Spleen (tissue), 11 donors: ENCODE measurements around the gene CYBRD1. TPM values are rescaled to one million over a fixed set of nuclear protein-coding genes. Genes with fewer than 3 reads are reported as not detected.

ENCODE experiments used
- DNase-seq: peaks from one replicate; pipeline ENCODE4 v3.0.0-alpha.2; 2020
- H3K27ac ChIP-seq, 8 donors: fragments of 200-600 bp; sonication (generic) in 7 of 8; 1 replicate in 4 of 8; 2 replicates in 4 of 8; pipeline versions ENCODE4 v1.5.0 to v1.8.0; 2016 to 2021; ENCODE audit warnings: inconsistent platforms in 4 of 8, mild to moderate bottlenecking in 4 of 8, moderate library complexity in 1 of 8
- H3K27me3 ChIP-seq, 7 donors: fragments of 200-600 bp; sonication (generic) in 6 of 7; replicated peaks in 1 of 7; 1 replicate in 4 of 7; 2 replicates in 3 of 7; pipeline versions ENCODE4 v1.5.0 to v1.8.0; 2016 to 2021; ENCODE audit warnings: inconsistent platforms in 3 of 7, mild to moderate bottlenecking in 1 of 7
- H3K36me3 ChIP-seq, 6 donors: fragments of 200-600 bp; sonication (generic) in 5 of 6; 1 replicate in 4 of 6; 2 replicates in 2 of 6; pipeline versions ENCODE4 v1.5.0 to v1.8.0; 2016 to 2021; ENCODE audit warnings: inconsistent platforms in 2 of 6
- H3K4me1 ChIP-seq, 6 donors: fragments of 200-600 bp; sonication (generic) in 5 of 6; 1 replicate in 3 of 6; 2 replicates in 3 of 6; pipeline versions ENCODE4 v1.5.0 to v1.8.0; 2016 to 2021; ENCODE audit warnings: inconsistent platforms in 3 of 6
- H3K4me3 ChIP-seq, 8 donors: fragments of 200-600 bp; sonication (generic) in 7 of 8; 1 replicate in 4 of 8; 2 replicates in 4 of 8; pipeline versions ENCODE4 v1.5.0 to v1.8.0; 2016 to 2021; ENCODE audit warnings: inconsistent platforms in 4 of 8, mild to moderate bottlenecking in 4 of 8, moderate library complexity in 2 of 8
- H3K9me3 ChIP-seq, 8 donors: fragments of 200-600 bp; sonication (generic) in 7 of 8; 1 replicate in 4 of 8; 2 replicates in 4 of 8; pipeline versions ENCODE4 v1.5.0 to v1.8.0; 2016 to 2021; ENCODE audit warnings: inconsistent platforms in 4 of 8
- POLR2A ChIP-seq, 3 donors: fragments of 450-650 bp; IDR thresholded peaks; one replicate each; pipeline ENCODE4 v1.5.1; 2017; ENCODE audit warnings: antibody characterized with exemption in 3 of 3, mild to moderate bottlenecking in 1 of 3
- POLR2AphosphoS5 ChIP-seq, 3 donors: sonication (generic); formaldehyde crosslinking; IDR thresholded peaks; one replicate each; pipeline ENCODE4 v1.5.1; 2017; ENCODE audit warnings: antibody characterized with exemption in 3 of 3
- WGBS, 5 donors: extraction: QIAGEN DNeasy Blood & Tissue Kit in 3 of 5; methylation state at CpG; one replicate each; pipeline versions ENCODE4 v1.1.5 to v1.1.7; 2013 to 2018; 5-methylcytosine and 5-hydroxymethylcytosine counted together
- intact Hi-C: fragments of 100-400 bp; cut with DNase I; formaldehyde crosslinking; loops from one replicate; pipeline ENCODE4 v1.15.0; 2023; ENCODE audit warnings: low total_unique reads
- polyA plus RNA-seq, 3 donors: library from polyadenylated mRNA; stranded (reverse); fragments of 200-250 nt; gene quantifications; one replicate each; pipeline ENCODE4 v1.2.1, GENCODE V29; 2013
- total RNA-seq, 7 donors: library from RNA; depleted of rRNA in 3 of 7; stranded (reverse); fragments of >200 nt in 3 of 7; fragmentation: NEBNext Ultra II Directional in 4 of 7; extraction: Animal tissue kit (Norgen Biotek cat#: 25700) in 4 of 7; gene quantifications; one replicate each; pipeline versions ENCODE4 v1.1.0 to v1.2.1, GENCODE V29; 2016 to 2021
- TF ChIP-seq, protein P1 (sequence below), 11 experiments: fragments of 200-600 bp in 7 of 11; fragments of 450-650 bp in 4 of 11; sonication (generic) in 4 of 11; IDR thresholded peaks in 8 of 11; conservative IDR thresholded peaks in 3 of 11; 1 replicate in 7 of 11; 2 replicates in 4 of 11; pipeline versions ENCODE4 v1.4.0 to v1.8.0; 2016 to 2021; ENCODE audit warnings: antibody characterized with exemption in 11 of 11, inconsistent platforms in 4 of 11, mild to moderate bottlenecking in 1 of 11
- donor health status: healthy with polysubstance abuse.
- donor health status: DM: no; HTN: no; CAD: no; lungs with moderate emphysema.
- donor health status: DM: no; HTN: no; CAD: no.
- donor health status: Bipolar disorder and iron deficiency.
- donor health status: healthy.
- donor health status: DM: no; HTN: no; CAD: no.
- donor health status: DM: yes; HTN: yes; CAD: no.

Gene CYBRD1
- total and polyA plus RNA-seq, 10 donors = 8.2 to 61.7 (median 41.9) TPM

DNA sequence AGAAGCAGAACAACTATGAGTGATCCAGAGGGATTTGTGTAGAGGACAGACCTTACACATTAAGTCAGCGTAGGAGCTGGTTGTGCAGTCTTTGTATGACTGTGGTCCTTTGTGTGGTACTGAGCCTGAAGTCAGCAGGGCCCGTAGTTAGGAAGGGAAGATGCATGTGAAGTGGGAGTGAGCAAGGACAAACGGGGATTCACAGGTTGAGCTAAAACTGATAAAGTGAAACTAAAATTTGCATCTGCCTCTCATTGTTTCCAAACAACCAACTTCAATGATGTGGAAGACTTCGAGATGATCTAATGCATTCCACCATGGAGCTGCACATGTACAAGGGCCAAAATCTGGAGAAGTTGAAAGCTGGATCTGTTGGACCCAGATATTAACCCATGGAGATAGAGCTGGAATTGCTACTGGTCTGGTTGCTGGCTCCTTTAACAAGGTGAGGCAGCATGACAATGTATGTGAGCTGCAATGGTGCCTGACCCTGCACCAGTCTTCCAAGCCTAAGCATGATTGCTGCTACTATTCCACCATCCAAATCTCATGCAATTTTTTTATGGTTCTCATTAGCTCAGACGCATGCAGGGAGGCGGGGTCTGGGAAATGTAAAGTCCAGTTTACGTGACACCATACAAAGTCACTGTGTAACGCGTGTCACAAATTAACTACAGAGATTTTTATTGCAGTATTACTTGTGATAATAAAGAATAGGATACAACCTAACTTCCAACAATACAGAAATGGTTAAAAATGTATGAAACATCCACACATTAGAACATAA, 12.1 kb upstream of the CYBRD1 start:
- intact Hi-C loops = no loop called here
- TF ChIP-seq POLR2AphosphoS5 (IDR thresholded peaks at IDR 0.05) (no peak), POLR2A (IDR thresholded peaks at IDR 0.05) (no peak)
- TF ChIP-seq, protein P1, sequence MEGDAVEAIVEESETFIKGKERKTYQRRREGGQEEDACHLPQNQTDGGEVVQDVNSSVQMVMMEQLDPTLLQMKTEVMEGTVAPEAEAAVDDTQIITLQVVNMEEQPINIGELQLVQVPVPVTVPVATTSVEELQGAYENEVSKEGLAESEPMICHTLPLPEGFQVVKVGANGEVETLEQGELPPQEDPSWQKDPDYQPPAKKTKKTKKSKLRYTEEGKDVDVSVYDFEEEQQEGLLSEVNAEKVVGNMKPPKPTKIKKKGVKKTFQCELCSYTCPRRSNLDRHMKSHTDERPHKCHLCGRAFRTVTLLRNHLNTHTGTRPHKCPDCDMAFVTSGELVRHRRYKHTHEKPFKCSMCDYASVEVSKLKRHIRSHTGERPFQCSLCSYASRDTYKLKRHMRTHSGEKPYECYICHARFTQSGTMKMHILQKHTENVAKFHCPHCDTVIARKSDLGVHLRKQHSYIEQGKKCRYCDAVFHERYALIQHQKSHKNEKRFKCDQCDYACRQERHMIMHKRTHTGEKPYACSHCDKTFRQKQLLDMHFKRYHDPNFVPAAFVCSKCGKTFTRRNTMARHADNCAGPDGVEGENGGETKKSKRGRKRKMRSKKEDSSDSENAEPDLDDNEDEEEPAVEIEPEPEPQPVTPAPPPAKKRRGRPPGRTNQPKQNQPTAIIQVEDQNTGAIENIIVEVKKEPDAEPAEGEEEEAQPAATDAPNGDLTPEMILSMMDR (IDR thresholded peaks at IDR 0.05 in 8 of 11, conservative IDR thresholded peaks at IDR 0.05 in 3 of 11) = no peak
- DNase-seq = no peak
- WGBS, 5 donors = 82 to 91% (median 84%) methylated on average over 9 of the region's 9 CpGs
- peaks cover 0 to 24% (median 0%) of the 10 kb centered on the region in 6 donors for H3K4me1 ChIP-seq
- H3K27ac ChIP-seq = no peak overlapping the region
- H3K27me3 ChIP-seq = no peaks in the 10 kb centered on the region
- no peak overlapping the region for H3K4me3 ChIP-seq
- H3K36me3 ChIP-seq = no peaks in the 10 kb centered on the region
- no peaks in the 10 kb centered on the region for H3K9me3 ChIP-seq

DNA sequence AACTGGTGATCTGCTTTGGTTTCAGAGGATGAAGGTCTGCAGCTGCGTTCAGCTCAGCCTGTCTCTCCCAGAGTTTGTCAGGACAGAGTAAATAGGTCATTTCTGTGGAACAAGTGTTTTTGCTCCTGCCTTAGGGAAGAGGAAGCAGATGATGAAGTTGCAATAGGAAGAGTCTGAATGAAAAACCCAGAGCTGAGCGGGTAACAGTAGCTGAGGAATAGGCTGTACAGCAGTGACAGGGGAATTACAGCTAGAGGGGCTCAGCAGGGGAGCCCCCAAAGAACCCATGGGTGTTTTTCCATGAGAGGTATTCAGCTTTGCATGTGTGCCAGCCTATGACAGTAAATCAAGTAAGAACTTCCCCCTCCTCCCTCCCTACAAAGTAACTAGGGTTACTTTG, 10.3 kb upstream of the CYBRD1 start:
- TF ChIP-seq POLR2AphosphoS5 (IDR thresholded peaks at IDR 0.05) = no peak
- no peak for TF ChIP-seq POLR2A (IDR thresholded peaks at IDR 0.05)
- TF ChIP-seq, protein P1 (IDR thresholded peaks at IDR 0.05 in 8 of 11, conservative IDR thresholded peaks at IDR 0.05 in 3 of 11) = no peak
- 19 to 58% (median 35%) methylated on average over 2 of the region's 2 CpGs for whole genome bisulfite sequencing, 5 donors
- DNase-seq = no peak
- intact Hi-C loops = no loop called here
- H3K4me3 ChIP-seq = no peak overlapping the region
- H3K27me3 ChIP-seq = no peaks in the 10 kb centered on the region
- peaks cover 0 to 24% (median 0%) of the 10 kb centered on the region in 6 donors for H3K4me1 ChIP-seq
- H3K27ac ChIP-seq = no peak overlapping the region
- H3K9me3 ChIP-seq = no peaks in the 10 kb centered on the region
- no peaks in the 10 kb centered on the region for H3K36me3 ChIP-seq

DNA sequence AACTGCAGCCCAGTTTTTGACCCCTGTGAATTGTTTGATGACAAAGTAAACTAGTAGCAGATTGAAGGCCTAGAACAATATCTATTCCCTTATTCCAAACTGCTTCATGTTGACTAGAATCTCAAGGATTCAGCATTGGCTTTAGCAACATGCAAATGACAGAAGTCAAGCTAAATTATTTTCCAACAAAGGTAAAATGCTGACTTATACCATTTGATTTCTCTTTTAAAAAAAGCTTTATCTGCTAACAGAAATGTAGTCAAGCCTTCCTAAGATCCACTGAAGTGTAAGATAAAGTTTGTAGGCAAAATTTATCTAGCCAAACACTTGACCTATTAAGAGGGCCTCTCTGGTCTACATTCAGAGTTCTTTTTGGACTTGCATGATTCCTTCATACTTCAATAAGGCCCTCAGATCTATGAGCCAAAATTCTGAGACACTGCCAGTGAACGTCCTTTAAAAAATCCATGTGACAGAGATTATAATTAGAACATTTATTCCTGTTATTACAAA, 9.5 kb upstream of the CYBRD1 start:
- peaks cover 0 to 24% (median 0%) of the 10 kb centered on the region in 6 donors for H3K4me1 ChIP-seq
- H3K4me3 ChIP-seq = no peak overlapping the region
- TF ChIP-seq, protein P1 (IDR thresholded peaks at IDR 0.05 in 8 of 11, conservative IDR thresholded peaks at IDR 0.05 in 3 of 11) = no peak
- TF ChIP-seq POLR2AphosphoS5 (IDR thresholded peaks at IDR 0.05) = no peak
- WGBS, 5 donors = 44 to 82% (median 77%) methylated on average over 1 of the region's 1 CpG
- intact Hi-C loops = no loop called here
- H3K27me3 ChIP-seq = no peaks in the 10 kb centered on the region
- no peaks in the 10 kb centered on the region for H3K36me3 ChIP-seq
- H3K9me3 ChIP-seq = no peaks in the 10 kb centered on the region
- no peak for DNase-seq
- H3K27ac ChIP-seq = no peak overlapping the region

DNA sequence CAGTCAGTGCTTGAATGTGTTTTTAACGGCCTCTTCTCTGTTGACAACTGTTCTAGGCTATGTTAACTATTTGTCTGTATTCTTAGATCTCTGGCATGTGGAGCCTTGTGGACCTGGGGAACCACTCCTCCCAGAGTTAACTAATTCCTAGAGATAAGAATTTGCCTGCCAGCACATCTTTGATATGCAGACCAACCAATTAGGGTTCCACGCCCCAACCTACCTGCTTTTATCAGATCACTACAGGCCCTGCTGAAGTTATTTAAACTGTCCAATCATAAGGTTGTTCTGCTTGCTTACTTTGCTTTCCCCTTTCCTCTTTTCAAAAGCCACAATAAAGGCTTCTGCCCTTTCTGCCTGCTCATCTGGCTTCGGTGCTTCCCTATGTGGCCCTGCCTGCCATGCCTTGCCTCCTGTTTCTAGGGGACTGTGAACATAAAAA, 8.5 kb upstream of the CYBRD1 start:
- Histone ChIP-seq H3K27ac (no peak overlapping the region), H3K4me3 (no peak overlapping the region), H3K9me3 (no peaks in the 10 kb centered on the region), H3K27me3 (no peaks in the 10 kb centered on the region), H3K36me3 (no peaks in the 10 kb centered on the region), H3K4me1 (peaks cover 0 to 24% (median 0%) of the 10 kb centered on the region in 6 donors)
- TF ChIP-seq POLR2AphosphoS5 (IDR thresholded peaks at IDR 0.05) = no peak
- no peak for DNase-seq
- intact Hi-C loops = no loop called here
- WGBS, 5 donors = 27 to 44% (median 39%) methylated on average over 3 of the region's 3 CpGs
